K562 (cell line): ENCODE data around the gene SARS2. TPM values are rescaled to one million over a fixed set of nuclear protein-coding genes. Genes with fewer than 3 reads are reported as not detected.
A peak's percentile ranks its signal among the peaks of the same experiment; 100 is the strongest.

Source experiments
- ATF7 ChIP-seq: fragments of 450-650 bp; IDR thresholded peaks from 2 replicates; pipeline ENCODE4 v1.7.1; 2014; ENCODE audit warnings: mild to moderate bottlenecking, moderate library complexity
- CHD2 ChIP-seq: IDR thresholded peaks from 2 replicates; pipeline ENCODE4 v1.6.1; 2011; ENCODE audit warnings: low read depth, low read length
- EP300 ChIP-seq: IDR thresholded peaks from 2 replicates; pipeline ENCODE4 v1.6.1; 2012; ENCODE audit warnings: low read length, improper control_type of control experiment
- FOS ChIP-seq: IDR thresholded peaks from 3 replicates; pipeline ENCODE4 v1.6.1; 2011; ENCODE audit not compliant: insufficient read length; ENCODE audit errors: extremely low read depth
- GTF2F1 ChIP-seq: IDR thresholded peaks from 2 replicates; pipeline ENCODE4 v1.6.1; 2011; ENCODE audit warnings: low read depth, low read length, improper control_type of control experiment
- HNRNPL ChIP-seq: fragments of 200-400 bp; formaldehyde crosslinking; IDR thresholded peaks from 2 replicates; pipeline ENCODE4 v1.6.1; 2017; ENCODE audit warnings: low read depth, mild to moderate bottlenecking, low read length
- MXI1 ChIP-seq: IDR thresholded peaks from 2 replicates; pipeline ENCODE4 v1.6.1; 2011; ENCODE audit warnings: low read depth, mild to moderate bottlenecking, improper control_type of control experiment, low read length
- POLR2G ChIP-seq: fragments of 200-400 bp; formaldehyde crosslinking; IDR thresholded peaks from 2 replicates; pipeline ENCODE4 v1.6.1; 2017; ENCODE audit warnings: low read depth, mild to moderate bottlenecking, antibody characterized with exemption, low read length, moderate library complexity
- SAFB2 ChIP-seq: fragments of 200-400 bp; formaldehyde crosslinking; IDR thresholded peaks from 2 replicates; pipeline ENCODE4 v1.6.1; 2018; ENCODE audit warnings: borderline replicate concordance, low read length, low read depth, moderate library complexity; ENCODE audit not compliant: severe bottlenecking
- SAP30 ChIP-seq: fragments of 200-600 bp; sonication (generic); IDR thresholded peaks from 2 replicates; pipeline ENCODE4 v1.6.1; 2012; ENCODE audit warnings: borderline replicate concordance, low read depth, mild to moderate bottlenecking, moderate library complexity, low read length, control low read depth, inconsistent platforms; ENCODE audit not compliant: insufficient read depth, poor library complexity, severe bottlenecking
- ZNF316 ChIP-seq: fragments of 450-650 bp; IDR thresholded peaks from 2 replicates; pipeline ENCODE4 v1.6.1; 2016
- polyA plus RNA-seq, 8 experiments: library from polyadenylated mRNA; depleted of rRNA in 4 of 8; stranded (reverse) in 5 of 8; unstranded in 3 of 8; fragments of >200 nt; fragmentation: Nextera tagmentation in 2 of 8; fragmentation: Illumina TruSeq in 1 of 8; extraction: Ambion mirVana in 2 of 8; extraction: Trizol in 1 of 8; gene quantifications; 2 replicates each; pipeline versions ENCODE4 v1.2.1 to v1.2.3, GENCODE V29; 2011 to 2014; ENCODE audit warnings: inconsistent platforms in 1 of 8, missing spikeins in 1 of 8
- total RNA-seq, 7 experiments: library from RNA; depleted of rRNA in 6 of 7; stranded (reverse); fragments of >200 nt in 6 of 7; fragmentation: Illumina TruSeq in 2 of 7; extraction: Trizol in 2 of 7; gene quantifications; 2 replicates each; pipeline versions ENCODE4 v1.2.1 to v1.2.3, GENCODE V29; 2011 to 2021; ENCODE audit warnings: low replicate concordance in 1 of 7
- TF ChIP-seq, protein P1 (sequence below), 2 experiments: IDR thresholded peaks in 1 of 2; conservative IDR thresholded peaks in 1 of 2; 2 replicates each; pipeline ENCODE4 v1.6.1; 2016; ENCODE audit warnings: low read depth in 2 of 2, mild to moderate bottlenecking in 1 of 2, missing compliant biosample characterization in 1 of 2, missing genetic modification characterization in 1 of 2, moderate library complexity in 1 of 2
- TF ChIP-seq, protein P2 (sequence below): fragments of 250-450 bp; sonication (Bioruptor Pico); IDR thresholded peaks from 2 replicates; pipeline ENCODE4 v1.4.0; 2020
- TF ChIP-seq, protein P3 (sequence below): fragments of 450-650 bp; IDR thresholded peaks from 2 replicates; pipeline ENCODE4 v1.6.1; 2016
- TF ChIP-seq, protein P4 (sequence below): sonication (generic); formaldehyde crosslinking; IDR thresholded peaks from 2 replicates; pipeline ENCODE4 v1.9.0; 2022; ENCODE audit warnings: mild to moderate bottlenecking, missing genetic modification reagents
- TF ChIP-seq, protein P5 (sequence below): fragments of 250-450 bp; sonication (Bioruptor Pico); IDR thresholded peaks from 2 replicates; pipeline ENCODE4 v1.4.0; 2020; ENCODE audit warnings: mild to moderate bottlenecking
- TF ChIP-seq, protein P6 (sequence below), 2 experiments: IDR thresholded peaks; 2 replicates each; pipeline ENCODE4 v1.6.1; 2011; ENCODE audit warnings: borderline replicate concordance in 1 of 2, control low read depth in 1 of 2, low read depth in 1 of 2, low read length in 1 of 2, mild to moderate bottlenecking in 1 of 2, mixed read lengths in 1 of 2, moderate library complexity in 1 of 2; ENCODE audit not compliant: insufficient read depth in 1 of 2, insufficient read length in 1 of 2, poor library complexity in 1 of 2, severe bottlenecking in 1 of 2; ENCODE audit errors: extremely low read depth in 1 of 2

SARS2 gene
- total and polyA plus RNA-seq, 9 of the 15 experiments (the other 6 are each of a cell fraction or from before 2014, with no cell fraction given): 3.1 to 59.1 (median 31.7) TPM

DNA sequence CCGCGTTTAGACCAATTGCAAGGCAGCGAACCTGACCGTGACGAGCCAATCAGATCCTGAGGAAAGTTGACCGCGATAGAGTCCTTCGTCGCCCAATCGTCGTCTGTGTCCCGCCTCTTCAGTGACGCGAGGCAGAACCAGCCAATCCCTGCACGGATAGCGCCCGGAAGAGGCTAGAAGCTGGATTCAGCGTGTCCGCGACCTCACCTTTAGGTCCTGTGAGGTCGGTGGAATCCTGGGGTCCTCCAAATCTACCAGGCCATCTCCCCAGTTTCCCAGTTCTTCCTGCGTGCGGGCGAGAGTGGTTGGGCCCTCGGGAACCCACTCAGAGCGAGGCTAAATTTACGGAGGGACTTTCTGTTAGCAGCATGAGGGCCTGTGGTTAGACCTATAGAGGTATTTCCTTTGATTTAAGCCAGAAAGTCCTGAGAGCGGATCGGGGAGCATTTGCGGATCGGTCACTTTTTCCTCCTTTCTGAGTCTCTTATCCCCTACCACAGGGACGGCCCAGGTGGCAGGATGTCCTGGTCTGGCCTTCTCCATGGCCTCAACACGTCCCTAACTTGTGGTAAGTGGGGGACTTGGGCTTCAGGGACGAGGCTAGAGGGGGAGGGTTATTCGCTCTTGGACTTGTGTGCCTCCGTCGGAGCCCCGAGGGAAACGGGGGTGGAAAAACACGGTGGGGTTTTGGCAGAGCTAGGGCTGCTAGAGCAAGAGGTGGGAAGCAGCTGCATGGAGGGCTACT lies 385 bp upstream of the SARS2 start, which contains the start of gene MRPS12 (continued):
- TF ChIP-seq, protein P1, sequence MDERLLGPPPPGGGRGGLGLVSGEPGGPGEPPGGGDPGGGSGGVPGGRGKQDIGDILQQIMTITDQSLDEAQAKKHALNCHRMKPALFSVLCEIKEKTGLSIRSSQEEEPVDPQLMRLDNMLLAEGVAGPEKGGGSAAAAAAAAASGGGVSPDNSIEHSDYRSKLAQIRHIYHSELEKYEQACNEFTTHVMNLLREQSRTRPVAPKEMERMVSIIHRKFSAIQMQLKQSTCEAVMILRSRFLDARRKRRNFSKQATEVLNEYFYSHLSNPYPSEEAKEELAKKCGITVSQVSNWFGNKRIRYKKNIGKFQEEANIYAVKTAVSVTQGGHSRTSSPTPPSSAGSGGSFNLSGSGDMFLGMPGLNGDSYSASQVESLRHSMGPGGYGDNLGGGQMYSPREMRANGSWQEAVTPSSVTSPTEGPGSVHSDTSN (CRISPR knock-in tag; IDR thresholded peaks at IDR 0.05; ENCODE audit: low read depth): no peak
- TF ChIP-seq, protein P1 (tag; conservative IDR thresholded peaks at IDR 0.05; ENCODE audit: low read depth): peak; percentile 87
- TF ChIP-seq SAFB2 (no peak), CHD2 (peak; percentile 72), POLR2G (peak; percentile 79), GTF2F1 (0 out of 2 replicates have a peak, but pooled peaks have one; percentile 69), MXI1 (peak; percentile 34; the same call in 1 of the 2 replicates), SAP30 (peak; percentile 94), EP300 (0 out of 2 replicates have a peak, but pooled peaks have one; percentile 7), ATF7 (peak; percentile 69), ZNF316 (no peak), HNRNPL (no peak), FOS (peak; percentile 92)
- TF ChIP-seq, protein P2, sequence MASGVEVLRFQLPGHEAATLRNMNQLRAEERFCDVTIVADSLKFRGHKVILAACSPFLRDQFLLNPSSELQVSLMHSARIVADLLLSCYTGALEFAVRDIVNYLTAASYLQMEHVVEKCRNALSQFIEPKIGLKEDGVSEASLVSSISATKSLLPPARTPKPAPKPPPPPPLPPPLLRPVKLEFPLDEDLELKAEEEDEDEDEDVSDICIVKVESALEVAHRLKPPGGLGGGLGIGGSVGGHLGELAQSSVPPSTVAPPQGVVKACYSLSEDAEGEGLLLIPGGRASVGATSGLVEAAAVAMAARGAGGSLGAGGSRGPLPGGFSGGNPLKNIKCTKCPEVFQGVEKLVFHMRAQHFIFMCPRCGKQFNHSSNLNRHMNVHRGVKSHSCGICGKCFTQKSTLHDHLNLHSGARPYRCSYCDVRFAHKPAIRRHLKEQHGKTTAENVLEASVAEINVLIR (CRISPR knock-in tag): peak; percentile 65
- TF ChIP-seq, protein P3, sequence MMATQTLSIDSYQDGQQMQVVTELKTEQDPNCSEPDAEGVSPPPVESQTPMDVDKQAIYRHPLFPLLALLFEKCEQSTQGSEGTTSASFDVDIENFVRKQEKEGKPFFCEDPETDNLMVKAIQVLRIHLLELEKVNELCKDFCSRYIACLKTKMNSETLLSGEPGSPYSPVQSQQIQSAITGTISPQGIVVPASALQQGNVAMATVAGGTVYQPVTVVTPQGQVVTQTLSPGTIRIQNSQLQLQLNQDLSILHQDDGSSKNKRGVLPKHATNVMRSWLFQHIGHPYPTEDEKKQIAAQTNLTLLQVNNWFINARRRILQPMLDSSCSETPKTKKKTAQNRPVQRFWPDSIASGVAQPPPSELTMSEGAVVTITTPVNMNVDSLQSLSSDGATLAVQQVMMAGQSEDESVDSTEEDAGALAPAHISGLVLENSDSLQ: peak; percentile 97
- TF ChIP-seq, protein P4, sequence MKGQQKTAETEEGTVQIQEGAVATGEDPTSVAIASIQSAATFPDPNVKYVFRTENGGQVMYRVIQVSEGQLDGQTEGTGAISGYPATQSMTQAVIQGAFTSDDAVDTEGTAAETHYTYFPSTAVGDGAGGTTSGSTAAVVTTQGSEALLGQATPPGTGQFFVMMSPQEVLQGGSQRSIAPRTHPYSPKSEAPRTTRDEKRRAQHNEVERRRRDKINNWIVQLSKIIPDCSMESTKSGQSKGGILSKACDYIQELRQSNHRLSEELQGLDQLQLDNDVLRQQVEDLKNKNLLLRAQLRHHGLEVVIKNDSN (CRISPR knock-in tag): peak; percentile 61; the same call in 1 of the 2 replicates
- TF ChIP-seq, protein P5, sequence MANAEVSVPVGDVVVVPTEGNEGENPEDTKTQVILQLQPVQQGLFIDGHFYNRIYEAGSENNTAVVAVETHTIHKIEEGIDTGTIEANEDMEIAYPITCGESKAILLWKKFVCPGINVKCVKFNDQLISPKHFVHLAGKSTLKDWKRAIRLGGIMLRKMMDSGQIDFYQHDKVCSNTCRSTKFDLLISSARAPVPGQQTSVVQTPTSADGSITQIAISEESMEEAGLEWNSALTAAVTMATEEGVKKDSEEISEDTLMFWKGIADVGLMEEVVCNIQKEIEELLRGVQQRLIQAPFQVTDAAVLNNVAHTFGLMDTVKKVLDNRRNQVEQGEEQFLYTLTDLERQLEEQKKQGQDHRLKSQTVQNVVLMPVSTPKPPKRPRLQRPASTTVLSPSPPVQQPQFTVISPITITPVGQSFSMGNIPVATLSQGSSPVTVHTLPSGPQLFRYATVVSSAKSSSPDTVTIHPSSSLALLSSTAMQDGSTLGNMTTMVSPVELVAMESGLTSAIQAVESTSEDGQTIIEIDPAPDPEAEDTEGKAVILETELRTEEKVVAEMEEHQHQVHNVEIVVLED (CRISPR knock-in tag): no peak
- TF ChIP-seq, protein P6, sequence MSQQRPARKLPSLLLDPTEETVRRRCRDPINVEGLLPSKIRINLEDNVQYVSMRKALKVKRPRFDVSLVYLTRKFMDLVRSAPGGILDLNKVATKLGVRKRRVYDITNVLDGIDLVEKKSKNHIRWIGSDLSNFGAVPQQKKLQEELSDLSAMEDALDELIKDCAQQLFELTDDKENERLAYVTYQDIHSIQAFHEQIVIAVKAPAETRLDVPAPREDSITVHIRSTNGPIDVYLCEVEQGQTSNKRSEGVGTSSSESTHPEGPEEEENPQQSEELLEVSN (IDR thresholded peaks at IDR 0.05; ENCODE audit: borderline replicate concordance in 1 of 2, extremely low read depth in 1 of 2, insufficient read depth in 1 of 2, insufficient read length in 1 of 2, low read depth in 1 of 2, low read length in 1 of 2, poor library complexity in 1 of 2, severe bottlenecking in 1 of 2): peak; percentile 30 to 58
